Measurements from ENCODE around the gene MTHFD2L.
A peak's percentile ranks its signal among the peaks of the same experiment; 100 is the strongest.

The MTHFD2L gene

DNA sequence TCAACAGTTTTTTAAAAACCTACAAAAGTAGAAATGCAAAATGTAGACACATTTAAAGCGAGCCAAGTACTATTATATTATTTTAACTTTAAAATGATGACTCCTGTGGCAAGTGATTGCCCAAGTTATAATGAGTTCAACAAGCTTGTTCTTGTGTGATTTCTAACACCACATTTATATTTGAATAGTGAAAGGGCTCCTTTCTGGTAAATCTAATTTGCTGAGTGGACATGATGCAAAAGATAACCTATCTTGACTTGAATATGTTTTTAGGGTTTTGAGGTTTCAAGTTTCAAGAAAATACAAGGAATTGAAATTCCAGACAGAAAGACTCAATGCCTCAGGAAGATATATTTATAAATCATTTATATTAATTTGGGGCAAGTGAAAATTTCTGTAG is 149.3 kb downstream of the MTHFD2L start:
- no peak for DNase-seq (ENCODE audit: low spot score)

DNA sequence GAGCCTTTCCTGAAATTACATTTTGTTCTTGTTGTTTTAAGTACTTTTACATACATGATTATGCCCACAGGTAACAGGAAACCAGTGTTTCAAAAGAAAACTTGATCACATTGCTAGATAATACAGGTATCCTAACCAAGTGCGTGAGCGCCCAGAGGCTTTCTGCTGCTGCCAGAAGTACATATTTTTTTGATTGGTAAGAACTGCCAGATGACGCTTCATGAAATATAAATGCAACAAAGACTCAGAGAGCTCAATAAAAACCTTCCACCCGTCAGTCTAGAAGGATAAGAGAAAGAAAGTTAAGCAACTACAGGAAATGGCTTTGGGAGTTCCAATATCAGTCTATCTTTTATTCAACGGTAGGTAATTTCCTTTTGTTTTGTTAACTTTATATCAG is 150.3 kb downstream of the MTHFD2L start, which contains the start of gene EPGN:
TSS of gene EPGN (plus strand) at position 256 of the 400 bp plus-strand sequence. CDS start at position 320, 64 bp downstream.
- DNase-seq (ENCODE audit: low spot score) = no peak

DNA sequence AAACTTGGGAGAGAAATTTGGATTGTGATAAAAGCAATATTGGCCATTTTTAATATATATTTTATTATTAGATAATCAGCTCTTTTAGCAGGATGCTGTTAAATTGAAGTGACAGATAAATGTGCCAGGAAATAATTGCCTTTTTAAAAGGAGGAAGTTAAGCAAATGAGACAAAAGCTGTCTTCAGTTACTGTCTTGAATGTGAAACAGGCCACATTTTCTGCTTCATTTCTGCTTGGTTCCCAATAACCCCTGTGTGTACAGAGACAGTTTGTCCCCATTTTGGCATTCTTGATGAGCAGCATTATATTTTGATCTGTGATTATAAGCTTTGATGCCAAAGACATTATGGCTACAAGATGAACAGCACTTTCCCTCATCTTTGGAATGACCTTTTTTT is 151.3 kb downstream of the MTHFD2L start:
- DNase-seq (ENCODE audit: low spot score) = no peak

DNA sequence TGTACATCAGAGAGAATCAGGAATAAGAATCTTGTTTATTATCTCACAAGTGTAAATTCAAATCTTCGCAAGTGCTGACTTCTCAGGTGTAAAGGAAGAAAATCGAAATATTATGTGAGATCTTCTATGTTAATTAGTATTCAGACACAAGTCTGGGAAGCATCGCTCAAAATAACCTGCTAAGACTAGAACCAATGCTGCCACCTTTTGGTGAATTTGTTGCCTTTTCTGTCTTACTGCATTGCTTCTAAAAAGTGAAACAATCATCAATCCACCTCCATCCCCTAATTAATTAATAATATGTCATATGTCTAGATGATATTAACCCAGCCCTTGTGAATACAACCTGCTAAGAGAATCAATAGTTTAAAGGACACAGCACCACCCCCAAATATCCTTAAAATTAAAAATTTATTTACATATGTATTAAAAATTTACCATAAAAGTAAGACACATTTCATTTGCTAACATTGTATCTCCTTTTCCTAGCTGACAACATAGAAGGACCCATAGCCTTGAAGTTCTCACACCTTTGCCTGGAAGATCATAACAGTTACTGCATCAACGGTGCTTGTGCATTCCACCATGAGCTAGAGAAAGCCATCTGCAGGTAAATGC is 153.9 kb downstream of the MTHFD2L start:
- DNase-seq (ENCODE audit: low spot score) = peak; percentile 9

DNA sequence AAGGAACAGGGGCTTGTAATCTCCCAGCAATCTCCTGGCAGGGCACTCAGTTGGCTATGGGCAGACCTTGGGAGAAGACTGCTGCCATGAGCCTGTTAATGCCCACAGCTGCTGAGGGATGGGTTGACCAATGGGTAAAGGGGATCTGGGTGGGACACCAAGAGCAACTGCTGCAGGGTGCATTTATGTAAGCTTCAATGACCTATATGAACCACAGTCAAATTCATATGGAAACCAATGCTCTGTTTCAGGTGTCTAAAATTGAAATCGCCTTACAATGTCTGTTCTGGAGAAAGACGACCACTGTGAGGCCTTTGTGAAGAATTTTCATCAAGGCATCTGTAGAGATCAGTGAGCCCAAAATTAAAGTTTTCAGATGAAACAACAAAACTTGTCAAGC is 156.4 kb downstream of the MTHFD2L start:
- DNase-seq (ENCODE audit: low spot score) = no peak

DNA sequence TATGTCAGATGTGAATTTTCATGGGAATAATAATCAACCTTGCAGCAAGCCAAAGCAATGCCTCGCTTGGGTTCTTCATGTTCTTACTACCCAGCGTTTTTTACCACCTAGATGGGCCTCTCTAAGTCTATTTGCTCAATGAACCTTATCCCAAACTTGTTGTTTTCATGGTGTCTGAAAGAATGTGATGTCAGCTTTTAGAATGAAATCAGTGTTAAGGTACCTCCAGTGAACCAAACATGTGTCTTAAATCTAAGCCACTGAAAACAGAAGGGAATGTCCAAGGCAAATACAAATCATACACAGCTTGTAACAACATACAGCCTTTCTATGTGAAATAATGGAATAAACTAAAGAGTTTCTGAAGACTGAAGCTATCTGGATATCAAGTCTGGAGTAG is 157.0 kb downstream of the MTHFD2L start:
- DNase-seq (ENCODE audit: low spot score) = no peak

DNA sequence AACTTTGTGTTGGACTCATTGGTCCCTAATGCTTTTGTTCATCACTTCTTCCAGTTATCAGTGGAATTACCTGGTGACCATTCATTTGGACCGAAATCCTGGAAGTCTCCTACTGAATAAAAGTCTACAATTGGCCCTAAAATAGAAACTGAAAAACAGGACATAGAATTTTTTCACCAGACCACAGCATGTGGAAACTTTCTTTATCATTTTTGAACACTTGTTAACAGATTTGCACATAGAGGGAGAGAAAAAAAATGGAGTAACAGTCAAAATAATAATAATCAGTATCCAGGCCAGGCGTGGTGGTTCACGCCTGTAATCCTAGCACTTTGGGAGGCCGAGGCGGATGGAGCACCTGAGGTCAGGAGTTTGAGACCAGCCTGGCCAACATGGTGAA is 157.5 kb downstream of the MTHFD2L start:
- no peak for DNase-seq (ENCODE audit: low spot score)

DNA sequence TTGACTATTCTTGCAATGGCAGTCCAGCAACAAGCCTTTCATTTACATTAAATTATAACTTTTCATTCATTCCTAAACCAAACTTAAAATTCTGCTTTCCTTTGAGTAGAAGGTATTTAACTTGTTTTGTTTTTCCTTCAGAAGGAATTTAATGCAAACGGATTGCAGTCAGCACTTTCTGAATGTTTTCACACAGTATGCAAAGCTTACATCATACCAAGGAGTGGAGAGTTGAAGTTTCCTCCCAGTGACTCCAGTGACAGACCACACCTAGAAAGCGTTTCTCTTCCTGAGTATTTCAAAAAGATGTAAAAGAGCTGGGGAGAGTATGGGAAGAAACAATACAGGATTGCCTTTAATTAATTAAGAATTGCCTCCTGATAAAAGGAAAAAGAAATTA is 158.5 kb downstream of the MTHFD2L start:
- no peak for DNase-seq (ENCODE audit: low spot score)

DNA sequence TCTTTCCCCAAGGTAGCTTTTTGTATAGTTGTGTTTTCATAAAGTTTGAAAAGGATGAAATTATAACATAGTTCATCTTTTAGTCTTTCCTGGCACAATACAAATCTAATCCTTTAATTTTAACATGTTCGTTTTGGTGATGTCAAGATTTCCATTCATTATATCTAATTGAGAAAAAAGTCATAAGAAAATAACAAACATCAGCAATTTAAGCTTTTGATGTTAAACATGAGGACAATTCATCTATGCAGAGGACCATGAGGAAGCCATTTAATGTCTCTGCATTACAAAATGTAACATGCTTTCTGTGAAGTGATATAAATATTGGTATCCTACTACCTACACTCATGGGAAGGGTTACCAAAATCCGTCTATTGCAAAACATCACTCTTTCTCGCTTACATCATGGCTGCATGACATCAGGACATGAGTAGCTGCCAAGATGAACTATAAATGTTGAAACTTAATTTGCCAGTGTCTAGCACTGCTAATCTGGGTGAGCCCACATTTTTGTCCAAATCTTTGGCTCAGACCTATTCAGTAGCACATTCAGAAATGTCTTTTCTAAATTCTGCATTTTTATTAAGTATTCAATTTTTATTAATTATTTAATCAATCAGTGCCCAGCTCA is 159.8 kb downstream of the MTHFD2L start:
- DNase-seq (ENCODE audit: low spot score) = no peak

DNA sequence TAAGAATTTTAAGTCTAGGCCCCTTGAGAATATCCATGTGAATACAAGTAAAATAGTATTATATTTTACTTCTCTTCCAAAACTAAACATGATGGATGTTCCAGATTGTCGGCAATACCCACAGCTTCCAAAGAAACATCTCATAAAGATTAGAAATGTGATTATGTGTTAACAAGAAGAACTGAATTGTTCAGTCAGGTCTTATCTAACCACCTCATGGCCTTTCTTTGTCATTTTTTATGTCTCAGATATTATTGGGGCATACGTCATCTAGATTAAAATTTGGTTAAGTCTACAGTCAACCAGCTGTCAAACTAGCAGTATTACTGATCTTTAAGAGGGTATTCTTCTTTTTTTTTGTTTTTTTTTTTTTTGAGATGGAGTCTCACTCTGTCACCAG is 160.4 kb downstream of the MTHFD2L start:
- DNase-seq (ENCODE audit: low spot score) = no peak

DNA sequence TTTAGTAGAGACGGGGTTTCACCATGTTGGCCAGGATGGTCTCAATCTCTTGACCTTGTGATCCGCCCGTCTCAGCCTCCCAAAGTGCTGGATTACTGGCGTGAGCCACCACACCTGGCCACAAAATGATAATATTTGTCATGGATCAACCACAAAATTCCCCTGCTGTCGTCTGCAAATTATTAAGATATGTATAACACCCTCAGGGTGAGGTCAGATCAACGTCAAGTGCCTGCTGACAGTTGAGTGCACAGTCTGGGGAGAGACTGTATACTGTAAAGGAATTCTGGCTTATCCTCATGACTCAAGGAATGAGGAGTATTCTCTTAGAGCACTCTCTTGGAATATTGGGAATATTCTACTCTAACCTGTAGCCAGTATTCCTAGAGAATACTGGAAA is 161.6 kb downstream of the MTHFD2L start:
- no peak for DNase-seq (ENCODE audit: low spot score)

DNA sequence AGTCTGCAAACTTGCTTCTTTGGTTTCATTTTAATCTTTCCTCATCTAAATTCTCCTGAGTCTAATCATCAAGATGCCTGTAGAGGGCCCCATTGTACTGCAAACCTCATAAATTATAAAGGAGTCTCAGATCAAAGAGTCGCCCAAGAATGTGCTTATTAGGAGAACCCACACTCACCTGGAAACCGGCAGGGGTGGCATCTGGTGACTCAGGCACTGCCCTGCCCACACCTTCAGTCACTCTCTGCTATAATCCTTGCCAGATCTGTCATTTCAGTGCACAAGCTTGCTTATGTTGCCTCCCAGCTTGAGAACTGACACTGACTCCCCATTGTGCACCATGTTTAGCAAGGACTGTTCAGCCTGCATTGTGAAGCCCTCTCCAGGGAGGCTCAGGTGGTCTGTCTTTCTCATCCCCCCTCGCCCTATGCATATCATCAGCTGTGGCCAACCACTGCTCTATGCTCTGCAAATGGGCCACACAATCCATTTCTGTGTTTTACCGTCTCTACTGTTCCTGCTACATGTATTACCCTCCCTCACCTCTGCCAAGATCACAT is 162.7 kb downstream of the MTHFD2L start:
- peak; percentile 34 for DNase-seq (ENCODE audit: low spot score)

DNA sequence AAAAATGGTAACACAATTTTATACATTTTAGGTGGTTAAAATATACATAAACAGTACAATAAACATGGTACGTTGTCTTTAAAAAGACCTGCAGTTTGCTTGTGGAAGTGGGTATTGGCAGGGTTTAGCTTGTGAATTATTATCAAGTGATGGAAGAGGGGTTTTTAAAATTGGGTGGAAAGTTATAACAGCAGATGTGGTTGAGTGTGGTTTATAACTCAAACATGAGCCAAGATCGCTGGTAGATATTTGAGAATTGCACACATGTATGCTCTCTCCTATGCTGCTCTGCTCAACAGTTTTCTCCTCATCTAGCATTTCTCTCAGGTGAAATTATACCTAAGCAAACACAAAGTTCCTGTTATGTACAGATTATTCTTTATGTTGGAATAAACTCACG is 164.4 kb downstream of the MTHFD2L start:
- DNase-seq (ENCODE audit: low spot score) = no peak

DNA sequence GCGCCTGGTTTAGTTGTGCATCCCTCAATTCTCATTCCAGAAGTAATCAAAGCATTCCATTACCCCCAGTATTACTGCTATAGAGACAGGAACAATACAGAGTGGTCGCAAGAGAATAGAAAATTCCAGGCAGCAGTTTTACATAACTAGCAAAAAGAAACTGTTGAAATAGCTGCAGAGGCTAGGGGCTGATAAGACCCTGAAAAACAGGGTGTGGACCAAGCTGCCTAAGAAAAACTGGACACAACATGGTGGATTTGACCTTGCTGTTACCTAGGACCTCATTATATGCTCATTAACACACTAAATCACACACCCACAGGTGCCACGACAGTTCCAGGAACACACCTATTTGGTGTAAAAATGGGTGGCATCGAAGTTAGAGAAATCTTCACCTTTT is 165.7 kb downstream of the MTHFD2L start:
- DNase-seq (ENCODE audit: low spot score) = no peak

DNA sequence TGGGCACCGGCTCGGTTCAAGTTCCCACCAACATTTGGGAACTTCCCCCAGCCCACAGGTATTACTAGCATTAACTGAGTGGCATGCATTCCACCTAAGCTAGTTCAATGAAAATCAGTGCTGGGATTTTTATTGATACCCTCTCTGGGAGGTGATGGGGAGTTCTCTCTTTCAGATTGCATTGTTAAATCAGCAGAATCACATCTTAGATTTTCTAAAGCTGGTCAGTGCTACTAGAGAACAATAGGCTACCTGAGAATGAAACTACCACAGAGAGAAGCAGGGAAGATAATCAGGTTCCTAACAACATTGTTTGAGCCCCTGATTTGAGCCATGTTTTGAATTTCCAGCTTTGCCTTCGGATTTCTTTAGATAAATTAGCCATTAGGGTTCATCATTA is 166.3 kb downstream of the MTHFD2L start:
- DNase-seq (ENCODE audit: low spot score) = no peak

DNA sequence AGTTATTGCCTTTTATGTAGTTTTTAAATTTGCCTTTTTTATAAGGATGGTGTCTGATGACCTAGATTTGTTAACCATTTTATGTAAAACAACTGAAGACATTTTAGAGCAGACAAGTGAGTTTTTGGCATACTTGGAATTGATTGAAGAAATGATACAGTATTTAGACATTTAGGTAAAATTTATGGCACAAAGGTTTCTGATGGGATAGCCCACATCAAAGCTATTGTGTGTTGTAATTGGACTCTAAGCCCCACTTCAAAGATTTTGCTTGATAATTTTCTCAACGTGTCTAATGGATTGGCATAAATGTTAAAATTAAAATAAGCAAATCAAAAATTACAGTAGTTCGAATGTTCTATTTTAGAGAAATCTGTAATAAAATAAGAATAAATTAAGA is 168.0 kb downstream of the MTHFD2L start:
- DNase-seq (ENCODE audit: low spot score) = no peak

DNA sequence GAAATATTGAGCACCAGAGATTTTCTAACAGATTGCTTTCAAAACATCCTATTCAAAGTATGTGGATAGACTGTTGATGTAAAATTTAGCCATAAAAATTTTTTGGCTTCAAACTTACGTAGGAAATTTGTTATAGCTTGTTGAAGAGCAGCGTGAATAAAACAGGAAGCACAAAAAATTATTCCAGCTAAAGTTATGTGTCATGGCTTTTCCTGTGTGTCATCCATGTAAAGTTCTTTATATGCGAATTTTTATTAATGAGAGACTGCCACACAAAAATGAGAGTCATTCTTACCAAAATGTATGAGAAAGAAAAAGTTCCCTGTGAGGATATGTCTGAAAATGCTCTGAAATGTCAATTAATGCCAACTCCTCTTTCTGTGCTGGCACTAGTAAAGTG is 169.8 kb downstream of the MTHFD2L start:
- no peak for DNase-seq (ENCODE audit: low spot score)

DNA sequence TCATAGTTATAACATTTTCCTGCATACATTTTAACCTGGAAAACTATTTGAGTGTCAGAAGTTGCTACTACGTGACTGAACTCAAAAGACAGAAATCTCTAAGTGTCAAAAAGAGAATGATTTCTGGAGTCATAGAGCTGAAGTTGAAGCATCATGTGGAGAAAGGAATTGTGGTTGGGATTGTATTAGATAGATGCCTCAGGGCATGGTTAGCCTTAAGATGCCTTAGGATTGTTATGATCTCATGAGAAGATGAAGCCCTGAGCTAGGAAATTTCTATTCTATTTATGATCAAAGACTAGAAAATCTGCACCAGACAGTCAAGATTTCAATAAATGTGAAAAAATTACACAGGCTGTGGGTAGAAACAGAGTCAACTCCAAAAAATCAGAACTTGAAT is 170.6 kb downstream of the MTHFD2L start:
- DNase-seq (ENCODE audit: low spot score) = no peak

DNA sequence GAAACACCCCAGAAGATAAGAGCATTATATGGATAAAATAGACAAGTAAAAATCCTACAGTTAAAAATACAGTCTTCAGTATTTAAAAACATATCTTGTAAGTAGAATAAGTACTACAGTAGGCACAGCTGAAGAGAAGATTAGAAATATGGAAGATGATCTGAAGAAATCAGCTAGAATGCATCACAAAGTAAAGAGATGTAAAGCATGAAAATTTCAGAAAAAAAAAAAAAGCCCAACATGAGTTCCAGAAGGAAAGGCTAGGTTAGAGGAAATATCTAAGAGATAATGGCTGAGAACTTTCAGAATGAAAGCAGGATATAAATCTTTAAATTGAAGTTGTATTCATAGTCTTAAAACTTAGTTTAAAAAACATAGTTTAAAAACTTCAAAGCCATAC is 171.4 kb downstream of the MTHFD2L start:
- no peak for DNase-seq (ENCODE audit: low spot score)

DNA sequence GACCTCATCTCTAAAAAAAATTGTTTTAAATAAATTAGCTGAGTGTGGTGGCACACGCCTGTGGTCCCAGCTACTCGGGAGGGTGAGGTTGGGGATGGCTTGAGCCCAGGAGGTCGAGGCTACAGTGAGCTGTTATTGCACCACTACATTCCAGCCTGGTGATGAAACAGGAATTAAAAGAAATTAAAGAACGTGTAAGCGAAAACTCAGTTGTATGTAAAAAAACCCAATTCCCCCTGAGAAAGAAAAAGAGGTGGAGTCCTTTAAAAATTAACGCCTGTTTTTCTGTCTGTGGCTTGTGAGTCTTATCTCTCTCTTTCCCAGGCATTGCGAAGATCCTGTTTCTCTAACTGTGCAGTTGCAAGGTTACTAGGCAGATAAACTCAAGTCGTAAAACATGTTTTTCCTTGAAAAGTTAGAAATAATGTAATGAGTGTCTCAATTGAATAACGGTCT is 172.4 kb downstream of the MTHFD2L start:
- no peak for DNase-seq (ENCODE audit: low spot score)

DNA sequence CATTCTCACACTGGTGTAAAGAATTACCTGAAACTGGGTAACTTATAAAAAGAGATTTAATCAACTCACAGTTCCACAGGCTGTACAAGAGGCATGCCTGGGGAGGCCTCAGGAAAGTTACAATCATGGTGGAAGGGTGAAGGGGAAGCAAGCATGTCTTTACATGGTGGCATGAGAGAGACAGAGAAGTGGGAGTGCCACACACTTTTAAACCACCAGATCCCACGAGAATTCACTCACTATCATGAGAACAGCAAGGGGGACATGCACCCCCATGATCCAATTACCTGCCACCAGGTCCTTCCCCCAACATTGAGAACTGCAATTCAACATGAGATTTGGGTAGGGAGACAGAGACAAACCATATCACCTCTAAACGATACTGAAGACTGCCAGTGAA is 173.3 kb downstream of the MTHFD2L start:
- DNase-seq (ENCODE audit: low spot score) = no peak

DNA sequence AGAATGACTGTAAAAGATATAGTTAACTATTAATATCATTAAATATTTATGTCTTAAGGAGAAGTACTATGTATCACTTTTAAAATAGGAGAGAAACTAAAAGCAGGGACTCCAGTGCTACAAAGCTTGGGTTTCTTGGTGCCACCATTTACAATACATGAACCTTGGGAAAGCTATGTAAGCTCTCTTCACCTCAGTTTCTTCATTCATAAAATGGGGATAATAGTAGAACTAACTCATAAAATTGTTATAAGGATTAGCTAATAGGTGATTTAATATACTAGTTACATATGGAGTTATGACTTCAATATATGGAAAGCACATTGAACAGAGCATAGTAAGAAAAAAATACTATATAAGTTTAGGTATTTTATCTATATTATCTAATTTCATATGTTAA is 174.0 kb downstream of the MTHFD2L start:
- DNase-seq (ENCODE audit: low spot score) = no peak

DNA sequence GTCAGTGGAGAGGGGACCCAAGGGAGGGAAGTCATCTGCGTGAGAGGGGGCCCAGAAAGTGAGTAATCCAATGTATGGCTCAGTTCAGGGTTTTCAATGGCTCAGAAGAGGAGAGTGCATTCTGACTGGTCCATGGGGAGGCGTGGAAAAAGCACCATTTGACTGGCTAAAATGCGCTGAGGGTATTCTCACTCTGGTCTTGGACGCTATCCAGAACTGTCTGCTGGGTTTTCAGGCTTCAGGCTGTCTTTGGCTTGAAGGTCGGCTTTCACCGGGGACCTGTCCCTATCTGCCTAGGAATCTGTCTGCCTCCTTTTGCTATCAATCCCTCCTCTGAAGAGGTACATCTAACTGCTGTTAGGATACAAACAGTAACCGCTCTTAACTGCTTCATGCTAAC is 176.7 kb downstream of the MTHFD2L start:
- no peak for DNase-seq (ENCODE audit: low spot score)

Measured in AG08396 (cell line).